GM06990 (cell line): ENCODE data around the gene PHYHIPL.

ENCODE experiments used
- DNase-seq: peaks from one replicate; pipeline ENCODE4 v3.0.0-alpha.2; 2011; ENCODE audit not compliant: insufficient read length; ENCODE audit errors: extremely low read depth
- H3K27me3 ChIP-seq: replicated peaks from 2 replicates; pipeline ENCODE4 v1.6.0; 2011; ENCODE audit warnings: low read length; ENCODE audit not compliant: control insufficient read depth, insufficient read depth
- H3K36me3 ChIP-seq: 2 replicates; pipeline ENCODE4 v1.5.1; 2011; ENCODE audit warnings: low read length; ENCODE audit not compliant: control insufficient read depth, insufficient read depth
- H3K4me3 ChIP-seq: replicated peaks from 2 replicates; pipeline ENCODE4 v1.5.1; 2011; ENCODE audit warnings: low read depth, mild to moderate bottlenecking, control low read depth, low read length
- TF ChIP-seq, protein P1 (sequence below): IDR thresholded peaks from 2 replicates; pipeline ENCODE4 v1.5.1; 2011; ENCODE audit warnings: low read length, control low read depth, mild to moderate bottlenecking, inconsistent platforms; ENCODE audit not compliant: insufficient read depth, poor library complexity, severe bottlenecking

The PHYHIPL gene

DNA sequence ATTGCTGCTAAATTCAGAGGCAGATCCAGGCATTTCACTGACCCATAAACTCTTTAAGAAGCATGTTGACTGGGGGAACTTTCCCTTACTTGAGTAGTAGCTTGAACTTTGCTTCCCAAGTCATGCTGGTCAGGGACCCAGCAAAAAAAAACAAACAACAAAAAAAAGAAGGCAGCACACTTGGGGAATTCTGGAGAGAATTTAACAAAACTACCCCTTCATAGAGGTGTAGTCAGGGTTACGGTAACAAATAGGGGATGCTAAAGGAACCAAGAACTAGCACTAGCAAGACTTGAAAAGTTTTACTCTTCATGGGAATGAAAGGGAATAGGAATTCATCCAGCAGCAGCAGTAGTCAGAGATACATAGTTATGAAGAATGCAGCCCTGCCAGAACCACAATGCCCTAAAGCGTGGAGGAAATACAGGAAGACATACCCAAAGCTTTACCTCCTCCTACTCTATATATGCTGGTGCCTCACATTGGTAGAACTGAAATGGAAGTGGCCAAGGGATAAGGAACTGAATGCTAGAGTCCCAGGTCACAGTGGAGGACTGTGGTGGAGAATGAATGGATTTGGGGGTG is 67.3 kb downstream of the PHYHIPL start:
- Histone ChIP-seq H3K4me3 (no peak overlapping the region), H3K36me3 (no peaks in the 10 kb centered on the region), H3K27me3 (no peaks in the 10 kb centered on the region)
- no peak for DNase-seq
- TF ChIP-seq, protein P1, sequence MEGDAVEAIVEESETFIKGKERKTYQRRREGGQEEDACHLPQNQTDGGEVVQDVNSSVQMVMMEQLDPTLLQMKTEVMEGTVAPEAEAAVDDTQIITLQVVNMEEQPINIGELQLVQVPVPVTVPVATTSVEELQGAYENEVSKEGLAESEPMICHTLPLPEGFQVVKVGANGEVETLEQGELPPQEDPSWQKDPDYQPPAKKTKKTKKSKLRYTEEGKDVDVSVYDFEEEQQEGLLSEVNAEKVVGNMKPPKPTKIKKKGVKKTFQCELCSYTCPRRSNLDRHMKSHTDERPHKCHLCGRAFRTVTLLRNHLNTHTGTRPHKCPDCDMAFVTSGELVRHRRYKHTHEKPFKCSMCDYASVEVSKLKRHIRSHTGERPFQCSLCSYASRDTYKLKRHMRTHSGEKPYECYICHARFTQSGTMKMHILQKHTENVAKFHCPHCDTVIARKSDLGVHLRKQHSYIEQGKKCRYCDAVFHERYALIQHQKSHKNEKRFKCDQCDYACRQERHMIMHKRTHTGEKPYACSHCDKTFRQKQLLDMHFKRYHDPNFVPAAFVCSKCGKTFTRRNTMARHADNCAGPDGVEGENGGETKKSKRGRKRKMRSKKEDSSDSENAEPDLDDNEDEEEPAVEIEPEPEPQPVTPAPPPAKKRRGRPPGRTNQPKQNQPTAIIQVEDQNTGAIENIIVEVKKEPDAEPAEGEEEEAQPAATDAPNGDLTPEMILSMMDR = no peak

DNA sequence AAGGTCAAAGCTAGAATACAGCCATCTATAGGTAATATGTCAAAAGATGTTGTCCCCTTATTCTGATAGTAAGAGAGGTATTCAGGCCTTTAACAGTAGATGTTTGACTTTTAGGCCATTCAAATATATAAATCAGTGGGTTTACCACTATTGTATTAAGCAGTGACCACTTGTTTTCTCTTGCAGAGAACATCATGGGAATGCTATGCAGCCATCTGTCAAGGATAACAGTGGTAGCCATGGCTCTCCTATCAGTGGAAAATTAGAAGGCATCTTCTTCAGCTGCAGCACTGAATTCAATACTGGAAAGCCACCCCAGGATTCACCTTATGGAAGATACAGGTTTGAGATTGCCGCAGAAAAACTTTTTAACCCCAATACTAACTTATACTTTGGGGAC is 68.4 kb downstream of the PHYHIPL start:
- DNase-seq = no peak
- TF ChIP-seq, protein P1 = no peak
- H3K36me3 ChIP-seq = no peaks in the 10 kb centered on the region
- H3K4me3 ChIP-seq = no peak overlapping the region
- no peaks in the 10 kb centered on the region for H3K27me3 ChIP-seq

DNA sequence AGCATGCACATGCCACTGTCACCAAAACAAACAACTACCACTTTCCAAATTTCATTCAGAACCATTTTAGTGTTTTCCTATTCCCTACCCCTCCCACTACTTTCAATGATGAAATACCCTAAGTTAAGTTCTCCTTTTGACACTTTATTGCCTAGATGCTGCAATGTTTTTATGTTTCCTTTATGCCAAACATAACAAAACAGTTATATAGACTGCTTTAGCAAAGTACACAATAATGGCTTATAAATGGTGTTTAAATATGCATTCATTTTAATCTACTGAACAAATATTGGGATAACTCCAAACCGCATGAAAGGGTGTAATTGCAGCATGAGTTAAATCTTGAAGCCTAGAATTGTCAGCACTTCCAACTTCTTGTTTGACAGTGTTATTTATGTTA is 69.2 kb downstream of the PHYHIPL start:
- DNase-seq = no peak
- TF ChIP-seq, protein P1 = no peak
- Histone ChIP-seq H3K36me3 (no peaks in the 10 kb centered on the region), H3K27me3 (no peaks in the 10 kb centered on the region), H3K4me3 (no peak overlapping the region)

DNA sequence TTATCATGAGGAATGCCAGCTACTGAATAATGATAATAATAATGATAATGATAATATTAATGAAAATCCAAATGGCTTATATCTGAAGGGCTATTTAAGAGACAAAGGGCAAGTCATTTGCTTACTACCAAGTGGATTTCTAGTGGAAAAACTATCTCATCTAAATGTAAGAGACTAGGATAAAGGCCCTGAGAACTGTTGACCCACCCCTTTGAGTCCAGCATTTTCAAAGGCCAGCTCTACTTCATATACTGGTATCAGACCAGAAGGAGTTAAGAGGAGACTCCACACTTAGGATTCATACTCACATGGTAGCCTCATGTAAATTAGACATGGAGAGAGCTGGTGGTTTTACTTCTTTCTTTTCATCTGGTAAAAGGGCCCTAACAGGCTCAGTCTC is 76.0 kb downstream of the PHYHIPL start:
- no peak overlapping the region for H3K4me3 ChIP-seq
- no peak for DNase-seq
- no peaks in the 10 kb centered on the region for H3K27me3 ChIP-seq
- TF ChIP-seq, protein P1 = no peak
- H3K36me3 ChIP-seq = no peaks in the 10 kb centered on the region

DNA sequence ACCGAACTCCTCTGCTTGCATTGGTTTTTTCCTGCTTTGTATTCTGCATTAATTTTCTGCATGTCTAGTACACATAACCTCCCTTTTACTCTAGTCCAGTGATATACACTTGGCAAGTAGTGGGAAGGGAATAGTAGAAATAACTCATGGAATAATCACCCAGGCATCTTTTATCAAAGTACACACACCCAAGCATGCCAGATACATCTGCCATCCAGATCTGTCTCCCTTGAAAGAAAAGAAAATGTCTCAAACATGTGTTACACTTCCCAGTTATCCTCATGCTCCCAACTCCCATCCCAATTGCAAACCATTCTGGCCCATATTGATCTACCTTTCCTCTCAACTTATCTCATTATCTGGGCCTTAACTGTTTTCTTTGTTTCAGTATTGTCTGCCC is 79.0 kb downstream of the PHYHIPL start:
- TF ChIP-seq, protein P1 = no peak
- Histone ChIP-seq H3K36me3 (no peaks in the 10 kb centered on the region), H3K27me3 (no peaks in the 10 kb centered on the region), H3K4me3 (no peak overlapping the region)
- DNase-seq = no peak

DNA sequence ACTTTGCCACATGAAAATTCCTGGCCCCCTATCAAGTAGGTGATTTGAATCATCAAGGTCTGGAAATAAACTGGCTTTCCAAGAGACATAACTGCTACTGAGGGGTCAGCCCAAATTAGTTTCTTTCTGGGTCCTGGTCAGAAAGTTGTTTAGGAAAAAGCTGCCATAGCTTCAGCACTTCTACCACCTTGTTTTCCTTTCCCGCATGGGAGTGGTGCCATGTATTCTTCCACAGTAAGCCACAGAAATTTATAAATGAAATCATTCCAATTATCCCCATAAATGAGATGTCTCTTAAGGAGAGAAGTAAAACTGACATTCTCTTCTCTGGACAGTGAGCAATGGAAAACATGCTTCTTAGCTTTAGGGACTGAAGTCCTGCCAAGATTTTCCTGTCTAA is 80.8 kb downstream of the PHYHIPL start:
- H3K27me3 ChIP-seq = no peaks in the 10 kb centered on the region
- no peaks in the 10 kb centered on the region for H3K36me3 ChIP-seq
- H3K4me3 ChIP-seq = no peak overlapping the region
- no peak for DNase-seq
- TF ChIP-seq, protein P1 = no peak
